ENCODE measurements around the gene MRPS31. TPM values are rescaled to one million over a fixed set of nuclear protein-coding genes. Genes with fewer than 3 reads are reported as not detected.

The MRPS31 gene
- total RNA-seq, 1 experiment from 2014 or later: 22.8 TPM

DNA sequence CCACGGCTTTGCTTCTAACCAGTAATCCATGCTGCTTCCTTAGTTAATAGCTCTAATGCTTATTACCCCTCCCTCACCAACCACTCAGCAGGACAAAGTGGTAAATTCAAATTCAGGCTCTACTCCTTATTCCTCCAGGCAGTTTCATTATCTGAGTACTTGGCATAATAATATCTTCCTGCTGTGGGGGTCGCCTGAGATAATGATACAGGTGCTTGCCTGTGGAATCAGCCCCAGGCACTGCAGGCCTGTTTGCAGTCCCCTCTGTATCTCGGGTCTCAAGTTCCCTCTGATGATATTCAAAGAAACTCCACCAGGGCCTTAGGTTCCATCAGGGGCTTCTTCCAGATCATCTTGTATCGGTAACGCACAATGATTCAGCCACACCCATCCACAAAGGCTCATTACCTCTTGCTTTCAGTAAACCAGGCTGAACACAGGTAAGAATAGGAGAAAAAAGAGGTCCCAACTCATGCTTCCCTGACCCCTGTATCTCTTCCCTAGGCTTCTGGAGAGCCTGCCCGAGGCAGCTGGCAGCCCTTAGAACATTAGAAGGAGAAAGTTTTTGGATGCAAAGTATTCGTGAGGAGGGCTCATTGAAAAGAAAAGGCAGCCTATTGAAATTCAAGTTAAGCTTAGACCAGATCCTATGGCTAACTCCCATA, 90.2 kb downstream of the MRPS31 start:
- DNase-seq (ENCODE audit: low read depth, low spot score) (no peak), ATAC-seq (no peak)
- H3K36me3 ChIP-seq (ENCODE audit: control insufficient read depth in 1 of 2, insufficient read depth in 2 of 2, low read length in 2 of 2): no peaks in the 10 kb centered on the region
- no peak overlapping the region for H3K9ac ChIP-seq (ENCODE audit: low read length)
- no peaks in the 10 kb centered on the region for H3K27me3 ChIP-seq (ENCODE audit: insufficient read depth, low read length)
- no peaks in the 10 kb centered on the region for H3K9me3 ChIP-seq (ENCODE audit: control insufficient read depth in 1 of 2, insufficient read depth in 1 of 2, low read depth in 1 of 2, low read length in 2 of 2)
- no peaks in the 10 kb centered on the region for H3K4me1 ChIP-seq (ENCODE audit: control insufficient read depth in 1 of 2, insufficient read depth in 2 of 2, low read length in 2 of 2)
- H2AFZ ChIP-seq (ENCODE audit: low read depth, low read length, poor library complexity, severe bottlenecking): no peak overlapping the region
- ChIA-PET POLR2A (no interaction called here), CTCF (no interaction called here), RAD21 (ENCODE audit: low non-redundant PET in 1 of 2, low total read pairs in 2 of 2, uncharacterized antibody in 2 of 2, unreplicated experiment in 2 of 2) (interaction anchor here in 1 of 2 experiments (0.8 kb wide), 1 partner anchor 912 kb away, joined by 3 read pairs; no protein-coding TSS in a partner anchor)
- BruUV-seq (replicated peaks): no TSS peak
- no peaks in the 10 kb centered on the region for H4K20me1 ChIP-seq (ENCODE audit: insufficient read depth)
- H3K4me3 ChIP-seq (replicated peaks in 1 of 2; ENCODE audit: low read depth in 1 of 2, low read length in 2 of 2): no peak overlapping the region
- TF ChIP-seq EZH2phosphoT487 (IDR thresholded peaks at IDR 0.05; ENCODE audit: borderline replicate concordance) (no peak), JUND (IDR thresholded peaks at IDR 0.05) (no peak)
- intact Hi-C loops (cut with micrococcal nuclease): loop anchor here (5.0 to 10.0 kb wide), 3 partner anchors 898 to 1626 kb away; no protein-coding TSS in a partner anchor
- H3K9me2 ChIP-seq (ENCODE audit: insufficient read depth): no peaks in the 10 kb centered on the region
- H3K27ac ChIP-seq (ENCODE audit: low read depth, low read length): no peak overlapping the region
- H3K79me2 ChIP-seq (ENCODE audit: insufficient read depth, low read length): no peaks in the 10 kb centered on the region
- no peak overlapping the region for H3K4me2 ChIP-seq (ENCODE audit: low read length)

DNA sequence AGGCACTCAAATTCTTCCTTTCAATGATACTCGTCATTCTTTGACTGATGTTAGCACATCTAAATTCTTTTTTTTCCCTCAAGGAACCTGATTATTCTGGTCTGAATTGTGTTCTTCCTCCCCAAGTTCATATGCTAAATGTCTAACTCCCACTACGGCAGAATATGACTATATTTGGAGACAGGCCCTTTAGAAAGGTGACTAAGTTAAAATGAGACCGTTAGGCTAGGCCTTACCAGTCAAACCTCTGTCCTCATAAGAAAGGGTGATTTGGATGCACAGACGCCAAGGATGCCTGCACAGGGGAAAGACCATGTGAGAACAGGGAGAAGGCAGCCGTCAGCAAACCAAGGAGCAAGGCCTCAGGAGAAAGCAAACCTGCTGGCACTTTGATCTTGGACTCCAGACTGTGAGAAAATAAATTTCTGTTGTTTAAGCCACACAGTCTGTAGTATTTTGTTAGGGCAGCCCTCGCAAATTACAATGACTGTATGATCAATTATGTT, 91.5 kb downstream of the MRPS31 start:
- Histone ChIP-seq H3K9me2 (ENCODE audit: insufficient read depth) (no peaks in the 10 kb centered on the region), H3K79me2 (ENCODE audit: insufficient read depth, low read length) (no peaks in the 10 kb centered on the region), H4K20me1 (ENCODE audit: insufficient read depth) (no peaks in the 10 kb centered on the region), H2AFZ (ENCODE audit: low read depth, low read length, poor library complexity, severe bottlenecking) (no peak overlapping the region), H3K4me2 (ENCODE audit: low read length) (no peak overlapping the region), H3K27ac (ENCODE audit: low read depth, low read length) (no peak overlapping the region), H3K27me3 (ENCODE audit: insufficient read depth, low read length) (no peaks in the 10 kb centered on the region), H3K9ac (ENCODE audit: low read length) (no peak overlapping the region), H3K4me3 (replicated peaks in 1 of 2; ENCODE audit: low read depth in 1 of 2, low read length in 2 of 2) (no peak overlapping the region), H3K9me3 (ENCODE audit: control insufficient read depth in 1 of 2, insufficient read depth in 1 of 2, low read depth in 1 of 2, low read length in 2 of 2) (no peaks in the 10 kb centered on the region), H3K36me3 (ENCODE audit: control insufficient read depth in 1 of 2, insufficient read depth in 2 of 2, low read length in 2 of 2) (no peaks in the 10 kb centered on the region), H3K4me1 (ENCODE audit: control insufficient read depth in 1 of 2, insufficient read depth in 2 of 2, low read length in 2 of 2) (no peaks in the 10 kb centered on the region)
- TF ChIP-seq RAD21 (IDR thresholded peaks at IDR 0.05; ENCODE audit: low read depth): no peak
- TF ChIP-seq POLR2AphosphoS5 (IDR thresholded peaks at IDR 0.05; ENCODE audit: low read depth, low read length): no peak
- no peak for ATAC-seq
- no peak for DNase-seq (ENCODE audit: low read depth, low spot score)
- intact Hi-C loops (cut with micrococcal nuclease): no loop called here
- CTCF ChIA-PET: no interaction called here
- POLR2A ChIA-PET: no interaction called here
- no TSS peak for BruUV-seq (replicated peaks)
- RAD21 ChIA-PET (ENCODE audit: low non-redundant PET in 1 of 2, low total read pairs in 2 of 2, uncharacterized antibody in 2 of 2, unreplicated experiment in 2 of 2): no interaction called here

MicroRNA genes within 50 kb of the gene (microRNA counts, 767-probe panel; counts per million panel counts)
- microRNA hsa-miR-320d: not detected
- not detected for microRNA hsa-miR-621

Small RNAs within 50 kb of the gene (microRNA-seq; reads per million reads assigned to microRNA genes)
- not detected for gene MIR320D1 (ENCODE audit: borderline number of aligned reads)
- not detected for gene MIR621 (ENCODE audit: borderline number of aligned reads)

Other genes with a start within 250 kb of the MRPS31 start
- gene FOXO1, start 104.5 kb downstream of the MRPS31 start, total RNA-seq (2021; ENCODE audit: unreplicated experiment): 12.2 TPM
- 24.5 TPM for gene SLC25A15, start 18.4 kb upstream of the MRPS31 start, total RNA-seq (2021; ENCODE audit: unreplicated experiment)
- 30.0 TPM for gene ELF1, start 248.1 kb upstream of the MRPS31 start, total RNA-seq (2021; ENCODE audit: unreplicated experiment)